Measurements from ENCODE around the gene APOBEC3A.

APOBEC3A gene

GRCh38 chr22:38951734-38952133, 5.7 kb upstream of the APOBEC3A start:
- ChIA-PET POLR2A (interaction anchor here (0.7 to 1.5 kb wide), 2 partner anchors 69 to 368 kb away, joined by 3 to 4 read pairs; partner anchors contain the start of gene APOBEC3D), CTCF (interaction anchor here (1.1 to 2.4 kb wide), 7 partner anchors 9 to 219 kb away, joined by 3 to 19 read pairs (median 4); no protein-coding TSS in a partner anchor)
- no peak for DNase-seq (ENCODE audit: extremely low spot score)
- no peak for TF ChIP-seq CTCF (IDR thresholded peaks at IDR 0.05; ENCODE audit: control extremely low read depth, extremely low read depth, low read depth, missing control alignments)

GRCh38 chr22:38952281-38952993, 5.0 kb upstream of the APOBEC3A start:
- DNase-seq (ENCODE audit: extremely low spot score) = no peak
- POLR2A ChIA-PET = interaction anchor here (0.8 to 1.5 kb wide), 2 partner anchors 19 to 367 kb away, joined by 3 to 4 read pairs; no protein-coding TSS in a partner anchor
- TF ChIP-seq CTCF (IDR thresholded peaks at IDR 0.05; ENCODE audit: control extremely low read depth, extremely low read depth, low read depth, missing control alignments) = no peak
- CTCF ChIA-PET = interaction anchor here (1.1 to 2.4 kb wide), 7 partner anchors 8 to 172 kb away, joined by 3 to 19 read pairs (median 4); no protein-coding TSS in a partner anchor

GRCh38 chr22:38953091-38953490, 4.3 kb upstream of the APOBEC3A start:
- TF ChIP-seq CTCF (IDR thresholded peaks at IDR 0.05; ENCODE audit: control extremely low read depth, extremely low read depth, low read depth, missing control alignments) = no peak
- CTCF ChIA-PET = interaction anchor here (1.1 to 2.3 kb wide), 3 partner anchors 9 to 26 kb away, joined by 3 to 8 read pairs (median 3); no protein-coding TSS in a partner anchor
- POLR2A ChIA-PET = interaction anchor here (0.8 kb wide), 1 partner anchor 20 kb away, joined by 3 read pairs; no protein-coding TSS in a partner anchor
- no peak for DNase-seq (ENCODE audit: extremely low spot score)

GRCh38 chr22:38953577-38954413, 3.6 kb upstream of the APOBEC3A start:
- no peak for TF ChIP-seq CTCF (IDR thresholded peaks at IDR 0.05; ENCODE audit: control extremely low read depth, extremely low read depth, low read depth, missing control alignments)
- ChIA-PET POLR2A (no interaction called here), CTCF (interaction anchor here (0.7 to 2.3 kb wide), 4 partner anchors 9 to 82 kb away, joined by 3 to 8 read pairs (median 6); partner anchors contain the start of gene CBX6)
- DNase-seq (ENCODE audit: extremely low spot score) = peak; percentile 93

- DNase-seq (ENCODE audit: extremely low spot score) = no peak
- ChIA-PET POLR2A (no interaction called here), CTCF (interaction anchor here (0.7 to 2.3 kb wide), 5 partner anchors 19 to 83 kb away, joined by 3 to 8 read pairs (median 8); partner anchors contain the start of genes APOBEC3B and CBX6)
- TF ChIP-seq CTCF (IDR thresholded peaks at IDR 0.05; ENCODE audit: control extremely low read depth, extremely low read depth, low read depth, missing control alignments) = no peak
Observed at GRCh38 chr22:38954414-38955043, 2.9 kb upstream of the APOBEC3A start.

Measured in GM10248 (cell line).